ENCODE data around the gene REPIN1.

Gene REPIN1

DNA sequence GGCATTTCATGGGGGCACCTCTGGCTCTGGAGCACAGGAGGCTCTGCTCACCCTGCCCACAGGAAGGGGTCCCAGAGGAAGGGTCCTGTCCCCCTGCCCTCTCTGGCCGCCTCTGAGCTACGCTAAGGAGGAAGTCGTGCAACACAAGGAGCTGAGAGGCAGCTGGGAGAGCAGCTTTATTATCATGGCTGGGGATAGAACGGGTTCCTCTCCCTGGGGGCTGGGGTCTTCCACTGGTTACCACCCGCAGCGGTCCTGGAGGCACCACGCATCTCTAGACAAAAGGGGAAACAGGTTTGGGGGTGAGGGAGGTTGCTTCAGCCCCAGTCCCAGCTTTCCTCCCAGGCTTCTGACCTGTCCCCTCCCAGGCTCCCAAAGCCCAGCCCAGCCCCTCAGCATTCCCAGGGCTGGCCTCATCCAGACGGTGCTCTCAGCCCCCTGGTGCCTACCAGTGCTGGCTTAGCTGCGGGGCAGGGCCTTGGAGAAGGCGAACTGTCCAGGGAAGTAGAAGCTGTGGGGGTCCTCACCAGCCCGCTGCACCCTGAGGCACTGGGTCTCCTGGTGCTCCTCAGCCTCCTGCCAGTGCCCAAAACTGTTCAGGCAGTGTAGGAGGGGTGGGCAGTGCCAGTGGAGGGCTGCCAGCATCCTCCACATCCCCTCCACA is 30.3 kb upstream of the REPIN1 start:
- Histone ChIP-seq H3K4me3 (replicated peaks; ENCODE audit: low read depth, low read length) (no peak overlapping the region), H3K36me3 (ENCODE audit: control insufficient read depth, insufficient read depth, low read length) (peaks cover 8% of the 10 kb centered on the region), H3K27me3 (replicated peaks; ENCODE audit: control insufficient read depth, insufficient read depth, low read length) (no peaks in the 10 kb centered on the region)
- no peak for DNase-seq (ENCODE audit: extremely low read depth, insufficient read length)
- no peak for TF ChIP-seq CTCF (IDR thresholded peaks at IDR 0.05; ENCODE audit: insufficient read depth, low read length, poor library complexity, severe bottlenecking)

GRCh38 chr7:150339409-150339809 is 29.2 kb upstream of the REPIN1 start:
- no peak for DNase-seq (ENCODE audit: extremely low read depth, insufficient read length)
- Histone ChIP-seq H3K36me3 (ENCODE audit: control insufficient read depth, insufficient read depth, low read length) (peaks cover 8% of the 10 kb centered on the region), H3K4me3 (replicated peaks; ENCODE audit: low read depth, low read length) (no peak overlapping the region), H3K27me3 (replicated peaks; ENCODE audit: control insufficient read depth, insufficient read depth, low read length) (no peaks in the 10 kb centered on the region)
- no peak for TF ChIP-seq CTCF (IDR thresholded peaks at IDR 0.05; ENCODE audit: insufficient read depth, low read length, poor library complexity, severe bottlenecking)

DNA sequence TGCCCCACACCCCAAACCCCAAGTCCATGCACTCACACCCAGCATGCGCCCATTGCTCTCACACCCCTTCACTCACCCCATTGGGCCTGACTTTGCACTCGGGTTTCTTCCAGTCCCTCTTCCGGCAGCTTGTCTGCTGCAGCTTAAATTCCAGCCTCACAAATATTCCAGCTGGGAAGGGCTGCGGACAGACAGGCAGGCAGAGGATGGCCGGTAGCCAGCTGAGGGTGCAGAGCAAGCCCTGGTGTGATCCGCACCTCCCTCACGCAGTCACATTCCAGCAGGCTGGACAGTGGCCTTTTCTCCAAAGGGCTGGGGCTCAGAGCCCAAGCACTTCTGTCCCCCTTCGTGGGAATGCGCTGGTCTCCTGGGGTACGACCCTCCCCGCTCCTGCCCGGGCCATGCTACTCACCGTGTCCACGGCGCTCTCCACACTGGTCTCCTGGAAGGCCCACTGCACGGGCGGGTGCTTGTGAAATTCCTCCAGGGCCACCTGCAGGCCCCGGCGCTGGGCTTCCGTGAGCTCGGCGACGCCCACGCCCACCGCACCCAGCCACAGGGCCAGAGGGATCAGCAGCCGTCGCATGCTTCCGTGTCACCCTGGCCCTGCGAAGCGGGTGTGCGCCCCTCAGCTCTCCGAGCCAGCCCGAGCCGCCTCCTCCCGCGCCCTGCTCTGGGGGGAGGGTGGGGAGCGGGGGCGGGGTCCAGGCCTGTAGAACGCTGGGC is 28.4 kb upstream of the REPIN1 start:
- no peaks in the 10 kb centered on the region for H3K27me3 ChIP-seq (replicated peaks; ENCODE audit: control insufficient read depth, insufficient read depth, low read length)
- peaks cover 8% of the 10 kb centered on the region for H3K36me3 ChIP-seq (ENCODE audit: control insufficient read depth, insufficient read depth, low read length)
- H3K4me3 ChIP-seq (replicated peaks; ENCODE audit: low read depth, low read length), result no peak overlapping the region
- TF ChIP-seq CTCF (IDR thresholded peaks at IDR 0.05; ENCODE audit: insufficient read depth, low read length, poor library complexity, severe bottlenecking), result no peak
- DNase-seq (ENCODE audit: extremely low read depth, insufficient read length), result no peak

GRCh38 chr7:150340875-150341262 is 27.8 kb upstream of the REPIN1 start:
- H3K4me3 ChIP-seq (replicated peaks; ENCODE audit: low read depth, low read length), result no peak overlapping the region
- no peak for DNase-seq (ENCODE audit: extremely low read depth, insufficient read length)
- TF ChIP-seq CTCF (IDR thresholded peaks at IDR 0.05; ENCODE audit: insufficient read depth, low read length, poor library complexity, severe bottlenecking), result no peak
- no peaks in the 10 kb centered on the region; the same call in 1 of the 2 replicates for H3K27me3 ChIP-seq (replicated peaks; ENCODE audit: control insufficient read depth, insufficient read depth, low read length)
- H3K36me3 ChIP-seq (ENCODE audit: control insufficient read depth, insufficient read depth, low read length), result peaks cover 8% of the 10 kb centered on the region

DNA sequence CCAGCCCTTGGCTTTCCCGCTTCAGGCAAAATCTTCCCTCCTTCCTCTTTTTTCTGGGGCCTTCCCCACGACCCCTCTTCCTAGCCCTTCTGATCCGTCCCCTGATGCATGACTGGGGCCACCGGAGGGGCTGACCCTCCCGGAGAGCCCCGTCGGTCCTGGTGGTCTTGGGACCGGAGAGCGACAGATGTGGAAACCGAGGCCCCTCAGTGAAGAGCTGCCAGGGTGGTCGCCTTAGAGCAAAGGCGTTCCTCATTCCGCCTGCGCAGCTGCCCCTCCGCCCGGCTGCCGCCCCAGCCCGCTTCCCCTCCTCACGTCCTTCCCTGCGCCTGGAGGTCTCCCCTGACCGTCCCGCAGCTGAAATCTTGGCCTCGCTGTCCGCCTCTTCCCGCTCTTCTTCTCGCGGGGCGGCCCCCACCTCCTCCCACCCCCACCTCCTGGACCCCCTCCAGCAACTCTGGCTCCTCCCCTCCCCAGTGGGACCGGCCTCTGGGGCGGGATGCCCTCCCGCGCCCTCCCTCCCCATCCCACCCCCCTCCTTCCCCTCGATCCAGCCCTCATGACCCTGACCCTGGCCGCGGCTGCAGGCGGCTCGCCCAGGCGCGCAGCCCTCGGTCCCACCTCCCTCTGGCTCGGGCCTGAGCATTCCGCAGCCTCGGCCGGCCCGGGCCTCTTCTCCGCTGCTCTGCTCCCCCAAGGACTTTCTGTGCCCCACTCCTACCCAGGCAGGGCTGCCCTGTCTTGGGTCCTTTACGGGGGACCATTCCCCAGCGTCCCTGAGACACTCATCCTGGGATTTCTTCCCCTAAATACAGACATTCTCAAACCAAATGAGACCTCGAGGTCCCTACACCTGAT is 27.1 kb upstream of the REPIN1 start, which contains the start of gene RARRES2:
Gene RARRES2 (minus strand): TSS at position 367 of the 858 bp plus-strand sequence. CDS start 1,020 bp downstream, outside the sequence.
- H3K36me3 ChIP-seq (ENCODE audit: control insufficient read depth, insufficient read depth, low read length), result peaks cover 8% of the 10 kb centered on the region
- TF ChIP-seq CTCF (IDR thresholded peaks at IDR 0.05; ENCODE audit: insufficient read depth, low read length, poor library complexity, severe bottlenecking), result no peak
- DNase-seq (ENCODE audit: extremely low read depth, insufficient read length), result no peak
- no peak within 1 kb of the TSS for H3K4me3 ChIP-seq (replicated peaks; ENCODE audit: low read depth, low read length)
- no peaks in the 10 kb centered on the region; the same call in 1 of the 2 replicates for H3K27me3 ChIP-seq (replicated peaks; ENCODE audit: control insufficient read depth, insufficient read depth, low read length)

Data from GM06990 (cell line).